Tibial nerve (tissue), 4 donors: ENCODE results near the gene XRRA1.
"Not testable (repeated sequence)": the region's sequence is repeated elsewhere in the genome, so short reads cannot be mapped to it uniquely, and the experiment has no call there.

Experiments used
- CTCF ChIP-seq, 5 experiments: fragments of 200-600 bp in 3 of 5; fragments of 450-650 bp in 2 of 5; sonication (generic) in 3 of 5; IDR thresholded peaks; one replicate each; pipeline ENCODE4 v1.5.1; 2016 to 2019; ENCODE audit warnings: antibody characterized with exemption in 5 of 5, mild to moderate bottlenecking in 3 of 5, moderate library complexity in 2 of 5
- EP300 ChIP-seq, 2 donors: sonication (generic); formaldehyde crosslinking; IDR thresholded peaks; one replicate each; pipeline ENCODE4 v1.6.1; 2017; ENCODE audit warnings: antibody characterized with exemption in 2 of 2, mild to moderate bottlenecking in 1 of 2
- POLR2A ChIP-seq, 2 donors: fragments of 450-650 bp; IDR thresholded peaks; one replicate each; pipeline ENCODE4 v1.6.1; 2017; ENCODE audit warnings: antibody characterized with exemption in 2 of 2, mild to moderate bottlenecking in 2 of 2, moderate library complexity in 2 of 2

- not testable (repeated sequence) for TF ChIP-seq CTCF, EP300, POLR2A (IDR thresholded peaks at IDR 0.05)
Observed at GRCh38 chr11:74960128-74960527, 11.2 kb upstream of the XRRA1 start.
